Natural killer cell treated with Interleukin-12 subunit alpha and Interleukin-12 subunit beta and Interleukin-15 and Interleukin-18, amount 100 ng/mL, for 72 hours (primary cell): ENCODE results near the gene TSSC4. TPM values are rescaled to one million over a fixed set of nuclear protein-coding genes. Genes with fewer than 3 reads are reported as not detected.

Source experiments
- ATAC-seq, 2 donors: fragments of 150-1000 bp; cut with Tn5 transposase in 1 of 2; sonication (Bioruptor Pico), chemical (Tn5 transposase) in 1 of 2; 2 replicates each; pipeline ENCODE4 v1.10.0; 2021
- DNase-seq: peaks from one replicate; pipeline ENCODE4 v3.0.0; 2022; ENCODE audit warnings: low spot score
- H3K27ac Mint-ChIP-seq, 2 donors: 1 replicate in 1 of 2; 2 replicates in 1 of 2; pipeline ENCODE4 v1.8.0; 2022; ENCODE audit warnings: mixed read lengths in 2 of 2, mild to moderate bottlenecking in 1 of 2, moderate library complexity in 1 of 2
- H3K27me3 Mint-ChIP-seq, 2 donors: 1 replicate in 1 of 2; 2 replicates in 1 of 2; pipeline ENCODE4 v1.8.0; 2022; ENCODE audit warnings: mixed read lengths in 2 of 2
- H3K36me3 Mint-ChIP-seq: one replicate; pipeline ENCODE4 v1.8.0; 2022; ENCODE audit warnings: mixed read lengths
- H3K4me1 Mint-ChIP-seq, 2 donors: 1 replicate in 1 of 2; 2 replicates in 1 of 2; pipeline ENCODE4 v1.8.0; 2022; ENCODE audit warnings: low read depth in 2 of 2, mixed read lengths in 2 of 2, mild to moderate bottlenecking in 1 of 2
- H3K4me3 Mint-ChIP-seq: one replicate; pipeline ENCODE4 v1.8.0; 2022; ENCODE audit warnings: mixed read lengths
- H3K9me3 Mint-ChIP-seq: 2 replicates; pipeline ENCODE4 v1.8.0; 2022; ENCODE audit warnings: mixed read lengths
- total RNA-seq, 2 donors: library from RNA; stranded (reverse); gene quantifications; one replicate each; pipeline ENCODE4 v1.2.3, GENCODE V29; 2022

The TSSC4 gene
- total RNA-seq, 2 donors from 2014 or later, result 66.0 to 98.2 TPM

- peak; percentile 48 for DNase-seq
- Mint-ChIP-seq H3K27me3 (peaks cover 6 to 12% of the 10 kb centered on the region in 2 donors), H3K27ac (no peak overlapping the region), H3K4me3 (no peak overlapping the region), H3K4me1 (no peaks in the 10 kb centered on the region), H3K36me3 (no peaks in the 10 kb centered on the region), H3K9me3 (no peaks in the 10 kb centered on the region)
- no peak for ATAC-seq
These were observed 36.0 kb downstream of the TSSC4 start for GRCh38 chr11:2436521-2437031.

GRCh38 chr11:2437516-2437915 lies 37.0 kb downstream of the TSSC4 start:
- H3K4me3 Mint-ChIP-seq, result no peak overlapping the region
- H3K27ac Mint-ChIP-seq, result no peak overlapping the region
- peaks cover 6 to 12% of the 10 kb centered on the region in 2 donors for H3K27me3 Mint-ChIP-seq
- H3K4me1 Mint-ChIP-seq, result no peaks in the 10 kb centered on the region
- H3K36me3 Mint-ChIP-seq, result no peaks in the 10 kb centered on the region
- no peaks in the 10 kb centered on the region for H3K9me3 Mint-ChIP-seq
- peak; percentile 20 for DNase-seq
- ATAC-seq, result no peak

- H3K27me3 Mint-ChIP-seq, result peaks cover 14 to 20% of the 10 kb centered on the region in 2 donors
- no peak for ATAC-seq
- DNase-seq, result no peak
- no peak overlapping the region for H3K4me3 Mint-ChIP-seq
- H3K9me3 Mint-ChIP-seq, result no peaks in the 10 kb centered on the region
- H3K27ac Mint-ChIP-seq, result peak overlapping the region in 1 of 2 donors; percentile 7
- no peaks in the 10 kb centered on the region for H3K36me3 Mint-ChIP-seq
- no peaks in the 10 kb centered on the region for H3K4me1 Mint-ChIP-seq
These were observed 39.3 kb downstream of the TSSC4 start for GRCh38 chr11:2439820-2440219.

GRCh38 chr11:2440646-2441045 lies 40.1 kb downstream of the TSSC4 start:
- no peak for ATAC-seq
- peak; percentile 31 for DNase-seq

GRCh38 chr11:2441171-2441570 lies 40.6 kb downstream of the TSSC4 start:
- H3K4me3 Mint-ChIP-seq, result no peak overlapping the region
- ATAC-seq, result no peak
- H3K4me1 Mint-ChIP-seq, result peaks cover 0 to 3% of the 10 kb centered on the region in 2 donors
- H3K27me3 Mint-ChIP-seq, result peaks cover 14 to 23% of the 10 kb centered on the region in 2 donors
- H3K36me3 Mint-ChIP-seq, result no peaks in the 10 kb centered on the region
- peak; percentile 46 for DNase-seq
- no peaks in the 10 kb centered on the region for H3K9me3 Mint-ChIP-seq
- no peak overlapping the region for H3K27ac Mint-ChIP-seq

More at GRCh38 chr11:2440646-2441045, 40.1 kb downstream of the TSSC4 start:
- no peaks in the 10 kb centered on the region for H3K9me3 Mint-ChIP-seq
- peaks cover 14 to 23% of the 10 kb centered on the region in 2 donors for H3K27me3 Mint-ChIP-seq
- H3K27ac Mint-ChIP-seq, result no peak overlapping the region
- H3K4me3 Mint-ChIP-seq, result no peak overlapping the region
- H3K36me3 Mint-ChIP-seq, result no peaks in the 10 kb centered on the region
- H3K4me1 Mint-ChIP-seq, result peaks cover 0 to 3% of the 10 kb centered on the region in 2 donors

DNA sequence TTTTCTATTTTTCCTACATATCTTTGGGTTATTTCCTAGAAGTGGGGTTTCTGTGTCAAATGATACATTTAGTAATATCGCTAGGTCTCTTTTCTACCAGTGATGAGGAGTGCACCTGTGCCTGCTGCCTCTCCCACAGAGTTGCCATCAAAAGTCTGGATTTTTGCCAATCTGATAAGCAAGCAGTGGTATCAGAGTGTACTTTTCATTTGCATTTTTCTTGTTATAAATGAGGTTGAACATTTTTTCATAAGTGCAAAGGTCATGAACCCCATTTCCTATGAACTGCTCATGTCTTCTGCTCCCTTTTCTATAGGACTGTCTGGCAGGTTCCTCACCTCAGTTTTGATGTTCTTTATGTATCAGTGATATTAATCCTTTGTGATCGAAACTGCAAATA lies 42.0 kb downstream of the TSSC4 start:
- Mint-ChIP-seq H3K36me3 (no peaks in the 10 kb centered on the region), H3K27me3 (peaks cover 14 to 29% of the 10 kb centered on the region in 2 donors), H3K4me1 (peaks cover 0 to 5% of the 10 kb centered on the region in 2 donors), H3K27ac (no peak overlapping the region), H3K9me3 (no peaks in the 10 kb centered on the region), H3K4me3 (no peak overlapping the region)
- ATAC-seq, result no peak
- no peak for DNase-seq

- H3K9me3 Mint-ChIP-seq, result no peaks in the 10 kb centered on the region
- peak; percentile 10 for DNase-seq
- H3K4me1 Mint-ChIP-seq, result peaks cover 0 to 5% of the 10 kb centered on the region in 2 donors
- no peaks in the 10 kb centered on the region for H3K36me3 Mint-ChIP-seq
- no peak overlapping the region for H3K4me3 Mint-ChIP-seq
- no peak overlapping the region for H3K27ac Mint-ChIP-seq
- H3K27me3 Mint-ChIP-seq, result peaks cover 14 to 25% of the 10 kb centered on the region in 2 donors
- ATAC-seq, result no peak
These were observed 42.9 kb downstream of the TSSC4 start for GRCh38 chr11:2443406-2443805.

DNA sequence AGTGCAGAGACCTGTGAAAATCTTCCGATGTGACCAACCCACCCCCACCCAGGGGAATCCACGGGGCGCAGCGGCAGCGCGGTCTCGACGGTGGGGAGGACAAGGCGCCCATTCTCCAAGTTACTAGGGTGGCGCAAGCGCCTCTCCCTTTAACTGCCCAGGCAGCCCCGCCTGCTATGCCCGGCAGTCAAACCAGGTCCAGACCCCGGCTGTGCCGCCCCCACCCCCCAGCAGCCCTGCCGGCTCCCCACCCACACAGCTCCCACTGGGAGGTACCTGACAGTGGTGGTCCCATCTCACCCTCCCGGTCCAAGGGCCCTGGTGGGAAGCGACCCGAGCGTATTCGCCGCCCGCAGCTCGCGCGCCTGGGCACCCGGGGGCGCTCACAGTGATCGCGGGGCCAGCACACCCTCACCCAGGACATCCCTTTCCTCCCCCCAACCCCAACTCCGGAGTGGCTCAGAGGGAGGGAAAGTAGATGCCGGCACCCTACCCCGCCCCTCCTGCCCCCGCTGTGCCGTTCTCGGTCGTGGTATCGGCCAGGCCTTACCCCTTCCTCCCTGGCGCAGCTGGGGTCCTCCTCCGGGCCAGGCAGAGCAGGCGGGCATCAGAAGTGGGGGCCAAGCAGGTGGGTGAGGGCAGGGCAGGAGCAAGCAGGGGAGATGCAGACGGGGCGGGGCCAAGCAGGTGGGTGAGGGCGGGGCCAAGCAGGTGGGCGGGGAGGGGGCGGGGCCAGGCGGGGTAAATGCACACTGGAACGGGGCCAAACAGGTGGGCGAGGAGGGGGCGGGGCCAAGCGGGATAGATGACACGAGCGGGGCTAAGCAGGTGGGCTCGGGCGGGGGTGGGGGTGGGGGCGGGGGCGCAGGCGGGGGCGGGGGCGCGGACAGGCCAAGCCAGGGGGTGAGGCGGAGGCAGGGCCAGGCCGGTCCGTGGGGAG lies 43.6 kb downstream of the TSSC4 start, which contains the start of gene TRPM5:
Gene TRPM5, minus strand, starts transcription at position 634 of the 940 bp plus-strand sequence. CDS start 21,478 bp downstream, outside the sequence.
- H3K36me3 Mint-ChIP-seq, result no peaks in the 10 kb centered on the region
- peaks cover 14 to 27% of the 10 kb centered on the region in 2 donors for H3K27me3 Mint-ChIP-seq
- H3K4me1 Mint-ChIP-seq, result peaks cover 0 to 5% of the 10 kb centered on the region in 2 donors
- ATAC-seq (peak; percentile 14 to 48), DNase-seq (peak; percentile 63)
- no peak within 1 kb of the TSS for H3K27ac Mint-ChIP-seq
- H3K4me3 Mint-ChIP-seq, result peak within 1 kb of the TSS; percentile 71
- no peaks in the 10 kb centered on the region for H3K9me3 Mint-ChIP-seq

- H3K27me3 Mint-ChIP-seq, result peaks cover 7 to 25% of the 10 kb centered on the region in 2 donors
- no peak within 1 kb of the TSS for H3K27ac Mint-ChIP-seq
- no peaks in the 10 kb centered on the region for H3K36me3 Mint-ChIP-seq
- DNase-seq (peak; percentile 68), ATAC-seq (peak; percentile 82 to 91)
- H3K9me3 Mint-ChIP-seq, result no peaks in the 10 kb centered on the region
- H3K4me1 Mint-ChIP-seq, result peaks cover 0 to 5% of the 10 kb centered on the region in 2 donors
- peak within 1 kb of the TSS; percentile 71 for H3K4me3 Mint-ChIP-seq
These were observed 44.5 kb downstream of the TSSC4 start, which contains the start of gene KCNQ1 for GRCh38 chr11:2444821-2445745. TSS of gene KCNQ1 (plus strand) at chr11:2445008. CDS start at chr11:2445099, 91 bp downstream.

GRCh38 chr11:2445746-2446551 lies 45.4 kb downstream of the TSSC4 start:
- no peaks in the 10 kb centered on the region for H3K9me3 Mint-ChIP-seq
- ATAC-seq (no peak), DNase-seq (peak; percentile 42)
- peak overlapping the region; percentile 71 for H3K4me3 Mint-ChIP-seq
- peaks cover 0 to 5% of the 10 kb centered on the region in 2 donors for H3K4me1 Mint-ChIP-seq
- H3K27ac Mint-ChIP-seq, result no peak overlapping the region
- H3K36me3 Mint-ChIP-seq, result no peaks in the 10 kb centered on the region
- peaks cover 7 to 20% of the 10 kb centered on the region in 2 donors for H3K27me3 Mint-ChIP-seq

DNA sequence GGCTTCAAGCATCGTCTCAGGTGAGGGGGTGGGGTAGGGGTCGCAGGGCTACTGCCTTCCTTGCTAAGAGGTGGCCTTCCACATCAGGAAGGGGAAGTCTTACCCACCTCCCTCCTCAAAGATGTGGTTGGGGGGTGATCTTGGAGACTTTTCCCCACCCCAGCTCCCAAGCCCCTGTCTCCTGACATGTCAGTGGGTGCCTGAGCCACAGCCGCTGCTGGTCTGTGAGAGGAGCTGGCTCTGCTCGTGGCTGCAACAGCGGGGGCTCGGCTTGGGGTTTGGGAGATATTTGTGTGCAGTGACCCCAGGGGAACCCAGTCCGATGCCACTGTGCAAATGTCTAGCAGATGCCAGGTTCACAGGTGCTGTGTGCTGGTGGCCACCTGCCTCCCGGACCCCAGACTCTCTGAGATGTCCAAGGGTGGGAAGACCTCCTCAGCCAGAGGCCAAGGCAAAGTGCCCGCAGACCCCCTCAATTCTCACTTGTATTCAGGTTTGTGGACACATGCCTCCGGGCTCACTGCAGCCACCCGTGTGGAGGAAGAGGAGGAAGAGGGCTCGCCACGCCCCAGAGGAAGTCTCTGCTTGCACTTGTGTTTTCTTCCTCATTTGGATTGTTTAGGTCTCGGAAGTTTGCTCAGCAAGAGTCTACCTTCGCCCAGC lies 46.2 kb downstream of the TSSC4 start:
- no peak overlapping the region for H3K27ac Mint-ChIP-seq
- H3K4me3 Mint-ChIP-seq, result peak overlapping the region; percentile 20
- H3K36me3 Mint-ChIP-seq, result no peaks in the 10 kb centered on the region
- DNase-seq (peak; percentile 48), ATAC-seq (no peak)
- H3K9me3 Mint-ChIP-seq, result no peaks in the 10 kb centered on the region
- peaks cover 0 to 5% of the 10 kb centered on the region in 2 donors for H3K4me1 Mint-ChIP-seq
- H3K27me3 Mint-ChIP-seq, result peaks cover 7 to 20% of the 10 kb centered on the region in 2 donors

DNA sequence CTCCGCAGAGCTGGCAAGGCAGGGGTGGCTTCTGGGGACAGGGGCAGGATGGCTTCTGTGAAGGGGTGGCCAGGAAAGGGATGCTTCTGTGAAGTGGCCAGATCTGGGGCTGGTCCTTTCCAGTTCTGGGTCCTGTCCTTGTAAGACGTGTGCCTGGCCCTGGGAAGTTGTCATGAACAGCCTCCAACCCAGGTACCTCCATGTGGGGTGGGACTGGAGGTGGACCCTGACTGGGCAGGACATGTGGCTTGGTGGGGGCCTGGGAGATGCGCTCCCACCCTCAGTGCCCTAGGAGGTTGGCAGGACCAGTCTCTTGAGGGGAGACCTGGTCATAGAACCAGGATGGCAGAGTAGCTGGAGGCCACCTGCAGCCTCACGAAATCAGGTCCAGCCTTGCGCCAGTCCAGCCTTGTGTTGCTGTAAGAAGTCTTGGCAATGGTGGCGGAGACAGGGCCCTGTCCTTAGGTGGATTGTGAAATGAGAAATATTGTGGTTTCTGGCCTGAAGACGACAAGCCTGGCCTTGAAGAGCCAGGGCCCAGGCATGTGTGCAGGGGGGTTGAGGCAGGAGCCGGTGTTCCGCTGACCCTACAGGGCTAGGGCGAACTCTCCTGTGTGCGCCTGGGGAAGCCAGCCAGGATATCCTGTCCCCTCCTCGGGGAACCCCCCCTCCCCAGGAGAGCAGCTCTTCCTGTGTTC lies 46.9 kb downstream of the TSSC4 start:
- no peak for ATAC-seq
- peak overlapping the region; percentile 20 for H3K4me3 Mint-ChIP-seq
- H3K27me3 Mint-ChIP-seq, result peaks cover 7 to 20% of the 10 kb centered on the region in 2 donors
- H3K4me1 Mint-ChIP-seq, result peaks cover 0 to 5% of the 10 kb centered on the region in 2 donors
- no peaks in the 10 kb centered on the region for H3K9me3 Mint-ChIP-seq
- peak; percentile 51 for DNase-seq
- no peak overlapping the region for H3K27ac Mint-ChIP-seq
- H3K36me3 Mint-ChIP-seq, result no peaks in the 10 kb centered on the region
